CD4-positive, CD25-positive, alpha-beta regulatory T cell (primary cell): ENCODE results near the gene SPO11. TPM values are rescaled to one million over a fixed set of nuclear protein-coding genes. Genes with fewer than 3 reads are reported as not detected.

ENCODE experiments used
- ATAC-seq, 2 donors: fragments of 150-1000 bp; cut with Tn5 transposase; one replicate each; pipeline ENCODE4 v1.10.0; 2021; ENCODE audit warnings: low read depth in 2 of 2, moderate number of reproducible peaks in 2 of 2, moderate library complexity in 1 of 2
- DNase-seq, 3 donors: peaks; one replicate each; pipeline versions ENCODE4 v3.0.0 to v3.0.0-alpha.2; 2012 to 2022; ENCODE audit warnings: mixed read lengths in 1 of 3
- H3K27ac ChIP-seq: one replicate; pipeline ENCODE4 v1.7.0; 2013; ENCODE audit warnings: mild to moderate bottlenecking, low read length; ENCODE audit not compliant: insufficient read depth, poor library complexity, severe bottlenecking
- H3K27me3 ChIP-seq: one replicate; pipeline ENCODE4 v1.7.0; 2013; ENCODE audit warnings: low read length; ENCODE audit not compliant: control insufficient read depth, insufficient read depth
- H3K36me3 ChIP-seq: one replicate; pipeline ENCODE4 v1.7.0; 2013; ENCODE audit warnings: mild to moderate bottlenecking, low read length, moderate library complexity; ENCODE audit not compliant: control insufficient read depth, insufficient read depth
- H3K4me1 ChIP-seq: 2 replicates; pipeline ENCODE4 v1.7.0; 2013; ENCODE audit warnings: mild to moderate bottlenecking, low read length; ENCODE audit not compliant: insufficient read depth, control insufficient read depth, poor library complexity, severe bottlenecking
- H3K4me3 ChIP-seq: one replicate; pipeline ENCODE4 v1.7.0; 2013; ENCODE audit warnings: low read depth, mild to moderate bottlenecking, low read length, moderate library complexity
- H3K9me3 ChIP-seq, 2 experiments: 1 replicate in 1 of 2; 2 replicates in 1 of 2; pipeline ENCODE4 v1.7.0; 2013; ENCODE audit warnings: low read length in 2 of 2, mild to moderate bottlenecking in 1 of 2, moderate library complexity in 1 of 2; ENCODE audit not compliant: control insufficient read depth in 2 of 2
- H3K27ac Mint-ChIP-seq, 3 donors: one replicate each; pipeline ENCODE4 v1.8.0; 2020 to 2022; ENCODE audit warnings: mild to moderate bottlenecking in 3 of 3, mixed read lengths in 3 of 3, moderate library complexity in 2 of 3
- H3K27me3 Mint-ChIP-seq: one replicate; pipeline ENCODE4 v1.8.0; 2022; ENCODE audit warnings: mild to moderate bottlenecking, mixed read lengths
- H3K36me3 Mint-ChIP-seq: one replicate; pipeline ENCODE4 v1.8.0; 2020; ENCODE audit warnings: mixed read lengths
- H3K4me1 Mint-ChIP-seq, 4 donors: one replicate each; pipeline ENCODE4 v1.8.0; 2020 to 2022; ENCODE audit warnings: mixed read lengths in 4 of 4, mild to moderate bottlenecking in 1 of 4
- H3K4me3 Mint-ChIP-seq, 4 donors: one replicate each; pipeline ENCODE4 v1.8.0; 2020 to 2022; ENCODE audit warnings: mild to moderate bottlenecking in 4 of 4, mixed read lengths in 4 of 4, moderate library complexity in 3 of 4
- H3K9me3 Mint-ChIP-seq, 7 donors: one replicate each; pipeline ENCODE4 v1.8.0; 2020 to 2022; ENCODE audit warnings: mixed read lengths in 7 of 7, mild to moderate bottlenecking in 3 of 7, moderate library complexity in 2 of 7
- polyA plus RNA-seq, 4 donors: library from polyadenylated mRNA; unstranded; fragments of 300-500 nt; fragmentation: Illumina TruSeq; gene quantifications; one replicate each; pipeline ENCODE4 v1.2.3, GENCODE V29; 2021
- total RNA-seq: library from RNA; stranded (reverse); gene quantifications from one replicate; pipeline ENCODE4 v1.2.3, GENCODE V29; 2022

SPO11 gene
- total and polyA plus RNA-seq, 5 donors from 2014 or later = not detected

DNA sequence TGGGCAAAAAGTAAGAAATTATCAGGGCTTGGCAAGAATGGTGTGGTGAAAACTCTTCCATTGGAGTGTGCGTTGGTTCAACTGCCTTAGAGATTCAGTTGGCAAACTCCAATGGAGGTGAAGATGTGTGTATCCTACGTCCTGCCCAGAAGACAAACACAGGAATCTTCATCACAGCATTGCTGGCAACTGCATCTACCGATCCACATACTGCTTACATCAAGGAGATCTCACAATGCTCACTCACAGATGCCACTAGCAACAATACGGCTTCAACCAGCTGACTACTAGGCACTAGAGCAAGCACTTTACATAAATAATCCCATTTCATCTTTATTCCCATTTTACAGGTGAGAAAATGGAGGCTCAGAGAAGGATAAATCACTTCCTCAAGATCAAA, 10.0 kb upstream of the SPO11 start:
- no peak for DNase-seq
- Mint-ChIP-seq H3K27me3 (peaks cover 45% of the 10 kb centered on the region), H3K4me3 (no peak overlapping the region), H3K36me3 (no peaks in the 10 kb centered on the region), H3K4me1 (no peaks in the 10 kb centered on the region), H3K27ac (no peak overlapping the region), H3K9me3 (peaks cover 0 to 6% (median 2%) of the 10 kb centered on the region in 7 donors)
- Histone ChIP-seq H3K9me3 (no peaks in the 10 kb centered on the region), H3K27ac (no peak overlapping the region), H3K36me3 (no peaks in the 10 kb centered on the region), H3K4me3 (no peak overlapping the region), H3K4me1 (no peaks in the 10 kb centered on the region), H3K27me3 (peaks cover 16% of the 10 kb centered on the region)
- ATAC-seq = no peak

DNA sequence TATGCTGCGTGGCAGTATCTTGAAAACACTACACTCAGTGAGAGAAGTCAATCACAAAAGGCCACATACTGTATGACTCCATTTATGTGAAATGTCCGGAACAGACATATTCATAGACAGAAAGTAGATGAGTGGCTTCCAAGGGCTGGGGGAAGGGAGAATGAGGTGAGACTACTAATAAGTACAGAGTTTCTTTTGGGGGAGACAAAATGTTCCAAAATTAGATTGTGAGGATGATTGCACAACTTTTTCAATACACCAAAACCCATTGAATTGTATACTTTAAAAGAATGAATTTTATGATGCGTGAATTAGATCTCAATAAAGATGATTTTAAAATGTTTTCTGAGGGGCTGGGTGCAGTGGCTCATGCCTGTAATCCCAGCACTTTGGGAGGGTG, 9.2 kb upstream of the SPO11 start:
- H3K36me3 ChIP-seq = no peaks in the 10 kb centered on the region
- H3K9me3 Mint-ChIP-seq = peaks cover 0 to 12% (median 2%) of the 10 kb centered on the region in 7 donors
- H3K4me3 ChIP-seq = no peak overlapping the region
- no peak for ATAC-seq
- no peaks in the 10 kb centered on the region for H3K36me3 Mint-ChIP-seq
- H3K27me3 ChIP-seq = peaks cover 21% of the 10 kb centered on the region
- no peaks in the 10 kb centered on the region for H3K9me3 ChIP-seq
- H3K4me3 Mint-ChIP-seq = no peak overlapping the region
- H3K27ac ChIP-seq = no peak overlapping the region
- no peak overlapping the region for H3K27ac Mint-ChIP-seq
- H3K4me1 ChIP-seq = no peaks in the 10 kb centered on the region
- peaks cover 41% of the 10 kb centered on the region for H3K27me3 Mint-ChIP-seq
- no peak for DNase-seq
- no peaks in the 10 kb centered on the region for H3K4me1 Mint-ChIP-seq

DNA sequence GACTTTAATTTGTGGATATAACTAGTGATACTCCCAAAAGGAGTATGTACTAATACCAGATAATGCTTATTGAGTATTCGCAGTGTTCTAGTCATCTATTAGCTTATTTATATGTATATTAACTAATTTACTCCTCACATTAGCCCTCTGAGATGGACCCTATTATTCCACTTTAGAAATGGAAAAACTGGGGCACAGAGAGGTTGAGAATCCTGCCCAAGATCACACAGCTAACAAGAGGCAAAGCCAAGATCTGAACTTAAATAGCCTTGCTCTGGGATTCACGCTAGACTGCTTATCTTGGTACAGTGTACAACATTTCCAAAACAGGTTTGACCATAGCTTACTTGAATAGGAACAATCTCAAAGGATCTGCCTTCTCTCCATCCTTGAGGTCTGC, 8.5 kb upstream of the SPO11 start:
- H3K36me3 Mint-ChIP-seq = no peaks in the 10 kb centered on the region

DNA sequence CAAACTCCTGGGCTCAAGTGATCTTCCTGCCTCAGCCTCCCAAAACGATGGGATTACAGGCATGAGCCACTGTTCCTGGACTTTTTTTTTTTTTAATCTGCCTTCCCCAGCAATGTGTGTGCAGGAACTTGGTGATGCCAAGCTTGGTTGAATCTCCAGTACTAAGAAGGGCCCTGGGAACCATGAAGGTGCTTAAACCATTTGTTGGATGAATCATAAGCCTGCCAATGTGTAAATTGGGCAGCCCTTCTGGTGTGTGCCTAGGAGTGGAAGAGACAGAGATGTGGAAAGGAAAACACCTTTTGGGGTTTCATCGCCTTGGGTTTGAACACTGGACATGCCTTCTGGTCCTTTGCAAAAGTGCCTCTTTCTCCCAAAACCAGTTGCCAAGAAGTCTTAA, 7.1 kb upstream of the SPO11 start:
- Histone ChIP-seq H3K36me3 (no peaks in the 10 kb centered on the region), H3K4me1 (no peaks in the 10 kb centered on the region), H3K27me3 (peaks cover 21% of the 10 kb centered on the region), H3K9me3 (no peaks in the 10 kb centered on the region), H3K27ac (no peak overlapping the region), H3K4me3 (no peak overlapping the region)
- Mint-ChIP-seq H3K36me3 (no peaks in the 10 kb centered on the region), H3K4me3 (no peak overlapping the region), H3K27ac (no peak overlapping the region), H3K9me3 (peaks cover 0 to 12% (median 2%) of the 10 kb centered on the region in 7 donors), H3K27me3 (peaks cover 43% of the 10 kb centered on the region), H3K4me1 (no peaks in the 10 kb centered on the region)
- ATAC-seq (no peak), DNase-seq (no peak)

More for the DNA sequence above, 8.5 kb upstream of the SPO11 start:
- DNase-seq = no peak
- H3K27me3 ChIP-seq = peaks cover 21% of the 10 kb centered on the region
- peaks cover 39% of the 10 kb centered on the region for H3K27me3 Mint-ChIP-seq
- no peaks in the 10 kb centered on the region for H3K9me3 ChIP-seq
- no peak overlapping the region for H3K4me3 ChIP-seq
- no peak overlapping the region for H3K27ac Mint-ChIP-seq
- no peak overlapping the region for H3K27ac ChIP-seq
- no peaks in the 10 kb centered on the region for H3K36me3 ChIP-seq
- no peak overlapping the region for H3K4me3 Mint-ChIP-seq
- ATAC-seq = no peak
- peaks cover 0 to 12% (median 2%) of the 10 kb centered on the region in 7 donors for H3K9me3 Mint-ChIP-seq
- H3K4me1 ChIP-seq = no peaks in the 10 kb centered on the region
- H3K4me1 Mint-ChIP-seq = no peaks in the 10 kb centered on the region

DNA sequence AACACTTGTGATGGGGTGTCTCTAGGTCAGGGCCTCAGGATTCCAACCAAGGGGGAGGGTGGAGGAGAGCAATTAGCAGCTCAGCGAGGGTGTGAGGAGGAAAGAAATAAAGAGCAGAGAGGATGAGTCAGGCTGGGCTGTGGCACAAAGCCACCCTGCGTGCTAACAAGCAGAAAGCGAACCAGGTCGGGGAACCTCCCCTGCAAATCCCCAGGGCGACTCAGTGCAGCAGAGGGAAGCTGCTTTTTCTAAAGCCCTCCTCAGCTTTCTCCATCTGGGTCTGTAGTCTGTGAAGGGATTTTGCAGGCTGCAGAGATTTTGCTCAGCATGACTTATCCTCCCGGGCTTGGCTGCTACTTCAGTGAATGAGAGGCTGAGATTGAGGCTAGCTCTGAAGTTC, 6.6 kb upstream of the SPO11 start:
- Mint-ChIP-seq H3K4me3 (no peak overlapping the region), H3K36me3 (no peaks in the 10 kb centered on the region), H3K9me3 (peaks cover 0 to 12% (median 2%) of the 10 kb centered on the region in 7 donors), H3K27ac (no peak overlapping the region), H3K4me1 (no peaks in the 10 kb centered on the region), H3K27me3 (peaks cover 39% of the 10 kb centered on the region)
- no peaks in the 10 kb centered on the region for H3K4me1 ChIP-seq
- peaks cover 24% of the 10 kb centered on the region for H3K27me3 ChIP-seq
- no peak overlapping the region for H3K27ac ChIP-seq
- no peaks in the 10 kb centered on the region for H3K9me3 ChIP-seq
- DNase-seq = no peak
- no peak overlapping the region for H3K4me3 ChIP-seq
- no peaks in the 10 kb centered on the region for H3K36me3 ChIP-seq
- ATAC-seq = no peak

DNA sequence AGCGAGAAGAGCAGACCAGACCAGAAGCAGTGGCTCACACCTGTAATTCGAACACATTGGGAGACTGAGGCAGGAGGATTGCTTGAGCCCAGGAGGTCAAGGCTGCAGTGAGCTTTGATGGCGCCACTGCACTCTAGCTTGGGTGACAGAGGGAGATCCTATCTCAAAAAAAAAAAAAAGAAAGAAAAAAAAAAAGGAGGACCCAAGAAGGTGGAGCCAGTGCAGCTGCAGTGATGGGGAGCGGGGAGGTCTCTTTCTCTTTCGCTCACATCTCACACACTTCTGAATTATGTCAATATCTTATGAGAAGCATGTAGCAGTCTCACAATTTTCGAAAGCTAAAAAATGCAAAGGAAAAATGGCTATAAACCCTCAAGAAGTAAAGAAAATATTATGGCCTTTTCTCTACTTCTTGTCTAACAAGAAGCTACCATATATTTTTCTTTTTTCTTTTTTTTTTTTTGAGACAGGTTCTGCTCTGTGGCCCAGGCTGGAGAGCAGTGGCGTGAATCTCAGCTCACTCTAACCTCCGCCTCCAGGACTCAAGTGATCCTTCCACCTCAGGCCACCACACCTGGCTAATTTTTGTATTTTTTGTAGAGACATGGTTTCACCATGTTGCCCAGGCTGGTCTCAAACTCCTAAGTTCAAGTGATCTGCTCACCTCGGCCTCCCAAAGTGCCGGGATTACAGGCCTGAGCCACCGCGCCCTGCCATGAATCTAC, 3.8 kb upstream of the SPO11 start:
- H3K4me1 Mint-ChIP-seq = no peaks in the 10 kb centered on the region
- ATAC-seq (no peak), DNase-seq (no peak)
- H3K4me3 Mint-ChIP-seq = no peak overlapping the region
- Histone ChIP-seq H3K36me3 (no peaks in the 10 kb centered on the region), H3K27me3 (peaks cover 15% of the 10 kb centered on the region), H3K4me3 (no peak overlapping the region), H3K9me3 (no peaks in the 10 kb centered on the region), H3K4me1 (no peaks in the 10 kb centered on the region), H3K27ac (no peak overlapping the region)
- H3K27ac Mint-ChIP-seq = no peak overlapping the region
- no peaks in the 10 kb centered on the region for H3K36me3 Mint-ChIP-seq
- peaks cover 49% of the 10 kb centered on the region for H3K27me3 Mint-ChIP-seq
- H3K9me3 Mint-ChIP-seq = peaks cover 0 to 12% (median 2%) of the 10 kb centered on the region in 7 donors

DNA sequence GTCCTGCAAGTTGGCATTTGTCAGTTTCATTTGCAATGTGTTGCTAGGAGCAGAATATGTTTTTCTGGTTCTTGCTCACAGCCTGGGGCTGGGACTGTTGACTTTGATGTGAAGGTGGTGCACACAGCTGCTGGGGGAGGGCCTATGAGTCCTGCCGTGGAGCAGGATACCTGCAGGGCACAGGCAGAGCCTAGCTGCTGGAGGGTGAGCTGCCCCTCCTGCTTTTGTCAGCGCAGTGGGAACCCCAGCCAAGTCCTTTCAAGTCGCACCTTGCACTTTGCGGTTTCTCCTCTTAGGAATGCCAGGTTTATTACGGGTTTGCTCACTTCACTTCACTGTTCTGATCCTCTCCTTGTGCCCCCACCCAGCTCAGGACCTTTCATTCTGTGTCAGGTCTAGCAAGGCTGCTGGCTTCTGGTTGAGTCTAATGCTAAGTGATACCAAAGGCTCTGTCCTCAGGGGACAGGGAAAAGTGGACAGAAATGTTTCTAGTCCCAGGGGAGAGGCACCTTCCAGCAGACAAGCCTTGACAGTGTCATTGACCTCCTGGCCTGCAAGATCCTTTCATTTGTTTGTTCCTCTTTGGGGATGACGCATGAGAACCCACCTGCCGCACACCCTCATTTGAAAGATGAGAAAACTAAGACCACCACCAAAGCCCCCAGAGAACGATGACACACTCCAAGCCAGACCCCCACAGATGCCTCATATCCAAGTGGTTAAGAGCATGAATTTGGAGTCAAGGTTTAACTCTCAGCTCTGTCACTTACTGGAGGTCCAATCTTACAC, 2.7 kb upstream of the SPO11 start:
- Histone ChIP-seq H3K9me3 (no peaks in the 10 kb centered on the region), H3K4me1 (no peaks in the 10 kb centered on the region), H3K27ac (no peak overlapping the region), H3K4me3 (no peak overlapping the region), H3K36me3 (no peaks in the 10 kb centered on the region), H3K27me3 (peaks cover 20% of the 10 kb centered on the region)
- DNase-seq (no peak), ATAC-seq (no peak)
- Mint-ChIP-seq H3K27me3 (peaks cover 51% of the 10 kb centered on the region), H3K4me3 (no peak overlapping the region), H3K4me1 (no peaks in the 10 kb centered on the region), H3K27ac (no peak overlapping the region), H3K9me3 (peaks cover 0 to 12% (median 2%) of the 10 kb centered on the region in 7 donors), H3K36me3 (no peaks in the 10 kb centered on the region)
